HepG2 (cell line): ENCODE results near the gene TSPAN7.

Experiments used
- NONO ChIP-seq, 2 experiments: fragments of 450-650 bp in 1 of 2; sonication (generic) in 1 of 2; formaldehyde crosslinking in 1 of 2; IDR thresholded peaks in 1 of 2; conservative IDR thresholded peaks in 1 of 2; 2 replicates each; pipeline versions ENCODE4 v1.6.1 to v1.8.0; 2017 to 2022; ENCODE audit warnings: mild to moderate bottlenecking in 1 of 2, missing genetic modification reagents in 1 of 2, moderate library complexity in 1 of 2
- PRPF4 ChIP-seq: fragments of 200-400 bp; formaldehyde crosslinking; IDR thresholded peaks from 2 replicates; pipeline ENCODE4 v1.6.1; 2016; ENCODE audit warnings: low read length, low read depth; ENCODE audit not compliant: poor library complexity, severe bottlenecking
- RAD21 ChIP-seq: fragments of 450-650 bp; formaldehyde crosslinking; IDR thresholded peaks from 2 replicates; pipeline ENCODE4 v1.5.0; 2020; ENCODE audit warnings: mild to moderate bottlenecking
- SNAPC4 ChIP-seq: sonication (generic); formaldehyde crosslinking; IDR thresholded peaks from 2 replicates; pipeline ENCODE4 v1.4.0; 2020; ENCODE audit warnings: mild to moderate bottlenecking, missing genetic modification reagents
- ZBTB8A ChIP-seq: sonication (generic); formaldehyde crosslinking; IDR thresholded peaks from 2 replicates; pipeline ENCODE4 v1.4.0; 2020; ENCODE audit warnings: mild to moderate bottlenecking, low read depth, missing genetic modification reagents, borderline replicate concordance
- ZNF234 ChIP-seq: sonication (generic); formaldehyde crosslinking; conservative IDR thresholded peaks from 2 replicates; pipeline ENCODE4 v1.5.1; 2020; ENCODE audit warnings: mild to moderate bottlenecking, missing genetic modification reagents

GRCh38 chrX:38607976-38608375 is 46.6 kb downstream of the TSPAN7 start:
- TF ChIP-seq RAD21 (CRISPR knock-in tag) (no peak), ZNF234 (CRISPR knock-in tag) (no peak), ZBTB8A (CRISPR knock-in tag) (no peak), PRPF4 (no peak), NONO (IDR thresholded peaks at IDR 0.05) (no peak), NONO (CRISPR knock-in tag; conservative IDR thresholded peaks at IDR 0.05) (no peak), SNAPC4 (CRISPR knock-in tag) (no peak)
